ENCODE data around the gene NCOA3.

The NCOA3 gene

DNA sequence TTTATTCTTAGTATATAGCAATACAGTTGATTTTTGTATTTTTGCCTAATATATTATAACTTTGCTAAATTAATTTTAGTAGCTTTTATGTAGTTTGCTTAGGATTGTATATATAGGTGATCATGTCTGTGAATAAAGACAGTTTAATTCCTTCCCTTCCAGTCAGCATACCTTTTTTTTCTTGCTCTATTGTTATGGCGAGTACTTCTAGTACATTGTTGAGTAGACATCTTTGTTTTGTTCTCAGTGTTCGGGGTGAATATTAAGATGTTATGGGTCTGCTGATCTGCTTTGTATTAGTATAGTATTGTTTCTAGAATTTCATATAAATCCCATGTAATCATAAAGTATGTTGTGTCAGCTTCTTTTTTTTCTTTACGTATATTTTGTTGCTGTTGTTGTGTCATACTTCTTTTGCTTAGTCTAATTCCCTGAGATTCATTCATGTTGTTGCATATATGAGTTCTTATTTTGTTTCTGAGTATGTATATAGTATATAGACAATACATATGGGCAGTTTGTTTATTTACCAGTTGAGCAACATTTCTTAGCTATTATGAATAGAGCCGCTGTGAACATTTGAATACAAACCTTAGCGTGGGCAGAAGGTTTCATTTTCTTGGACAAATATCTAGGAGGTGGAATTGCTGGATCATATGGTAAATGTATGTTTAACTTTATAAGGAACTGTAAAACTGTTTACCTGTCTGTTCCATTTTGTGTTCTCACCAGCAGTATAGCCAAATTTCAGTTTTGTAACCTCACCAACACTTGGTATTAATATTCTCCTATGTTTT, 25.5 kb downstream of the NCOA3 start:
- Histone ChIP-seq H3K79me2 (ENCODE audit: insufficient read depth, low read length) (peaks cover 83% of the 10 kb centered on the region), H3K4me3 (ENCODE audit: low read depth, low read length, poor library complexity, severe bottlenecking) (no peak overlapping the region), H2AFZ (ENCODE audit: low read length) (no peak overlapping the region), H3K36me3 (ENCODE audit: insufficient read depth, low read length) (peaks cover 64% of the 10 kb centered on the region), H3K27me3 (ENCODE audit: insufficient read depth, low read length) (no peaks in the 10 kb centered on the region), H3K9me2 (ENCODE audit: low read depth, low read length) (no peaks in the 10 kb centered on the region), H3K9me3 (ENCODE audit: low read length) (no peaks in the 10 kb centered on the region), H3K9ac (ENCODE audit: low read length) (no peak overlapping the region), H3K4me2 (ENCODE audit: low read length) (no peak overlapping the region; the same call in 1 of the 2 replicates), H3F3A (ENCODE audit: insufficient read depth, low read length) (0 out of 2 replicates have a peak, but pooled peaks cover 6% of the 10 kb centered on the region), H4K20me1 (ENCODE audit: insufficient read depth, low read length) (peaks cover 6% of the 10 kb centered on the region; the same call in 1 of the 2 replicates), H3K4me1 (ENCODE audit: insufficient read depth, low read length, severe bottlenecking) (peaks cover 64% of the 10 kb centered on the region), H3K27ac (ENCODE audit: low read depth, low read length, poor library complexity, severe bottlenecking) (no peak overlapping the region)
- TF ChIP-seq, protein P1, sequence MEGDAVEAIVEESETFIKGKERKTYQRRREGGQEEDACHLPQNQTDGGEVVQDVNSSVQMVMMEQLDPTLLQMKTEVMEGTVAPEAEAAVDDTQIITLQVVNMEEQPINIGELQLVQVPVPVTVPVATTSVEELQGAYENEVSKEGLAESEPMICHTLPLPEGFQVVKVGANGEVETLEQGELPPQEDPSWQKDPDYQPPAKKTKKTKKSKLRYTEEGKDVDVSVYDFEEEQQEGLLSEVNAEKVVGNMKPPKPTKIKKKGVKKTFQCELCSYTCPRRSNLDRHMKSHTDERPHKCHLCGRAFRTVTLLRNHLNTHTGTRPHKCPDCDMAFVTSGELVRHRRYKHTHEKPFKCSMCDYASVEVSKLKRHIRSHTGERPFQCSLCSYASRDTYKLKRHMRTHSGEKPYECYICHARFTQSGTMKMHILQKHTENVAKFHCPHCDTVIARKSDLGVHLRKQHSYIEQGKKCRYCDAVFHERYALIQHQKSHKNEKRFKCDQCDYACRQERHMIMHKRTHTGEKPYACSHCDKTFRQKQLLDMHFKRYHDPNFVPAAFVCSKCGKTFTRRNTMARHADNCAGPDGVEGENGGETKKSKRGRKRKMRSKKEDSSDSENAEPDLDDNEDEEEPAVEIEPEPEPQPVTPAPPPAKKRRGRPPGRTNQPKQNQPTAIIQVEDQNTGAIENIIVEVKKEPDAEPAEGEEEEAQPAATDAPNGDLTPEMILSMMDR (IDR thresholded peaks at IDR 0.05; ENCODE audit: low read length), result no peak
- no peak for TF ChIP-seq EZH2 (IDR thresholded peaks at IDR 0.05; ENCODE audit: borderline replicate concordance, low read length)

DNA sequence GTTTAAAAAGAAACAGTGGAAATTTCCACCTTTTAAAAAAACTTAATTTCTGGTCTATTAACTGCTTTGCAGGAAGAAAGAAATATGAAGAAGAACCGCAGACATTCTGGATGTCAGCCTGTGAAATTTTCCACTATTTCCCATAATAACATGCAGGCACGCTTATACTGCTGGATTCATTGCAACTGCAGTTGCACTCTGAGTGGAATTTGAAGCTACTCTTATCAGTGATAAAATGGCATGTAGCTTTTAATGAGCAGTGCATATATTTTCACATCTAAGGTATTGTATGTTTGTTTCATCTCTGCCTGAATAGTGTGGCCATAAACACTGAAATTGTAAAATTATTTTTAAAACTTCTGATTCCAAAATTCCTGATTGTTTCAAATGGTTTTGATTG, 28.2 kb downstream of the NCOA3 start:
- no peak for TF ChIP-seq EZH2 (IDR thresholded peaks at IDR 0.05; ENCODE audit: borderline replicate concordance, low read length)
- TF ChIP-seq, protein P1 (IDR thresholded peaks at IDR 0.05; ENCODE audit: low read length), result no peak
- Histone ChIP-seq H3K9ac (ENCODE audit: low read length) (no peak overlapping the region), H3K9me2 (ENCODE audit: low read depth, low read length) (no peaks in the 10 kb centered on the region), H3F3A (ENCODE audit: insufficient read depth, low read length) (no peaks in the 10 kb centered on the region), H2AFZ (ENCODE audit: low read length) (no peak overlapping the region), H4K20me1 (ENCODE audit: insufficient read depth, low read length) (peaks cover 6% of the 10 kb centered on the region; the same call in 1 of the 2 replicates), H3K79me2 (ENCODE audit: insufficient read depth, low read length) (peaks cover 84% of the 10 kb centered on the region), H3K4me1 (ENCODE audit: insufficient read depth, low read length, severe bottlenecking) (peaks cover 71% of the 10 kb centered on the region), H3K27ac (ENCODE audit: low read depth, low read length, poor library complexity, severe bottlenecking) (peak overlapping the region; percentile 10), H3K27me3 (ENCODE audit: insufficient read depth, low read length) (no peaks in the 10 kb centered on the region), H3K4me2 (ENCODE audit: low read length) (no peak overlapping the region), H3K4me3 (ENCODE audit: low read depth, low read length, poor library complexity, severe bottlenecking) (no peak overlapping the region), H3K9me3 (ENCODE audit: low read length) (no peaks in the 10 kb centered on the region), H3K36me3 (ENCODE audit: insufficient read depth, low read length) (peaks cover 59% of the 10 kb centered on the region)

DNA sequence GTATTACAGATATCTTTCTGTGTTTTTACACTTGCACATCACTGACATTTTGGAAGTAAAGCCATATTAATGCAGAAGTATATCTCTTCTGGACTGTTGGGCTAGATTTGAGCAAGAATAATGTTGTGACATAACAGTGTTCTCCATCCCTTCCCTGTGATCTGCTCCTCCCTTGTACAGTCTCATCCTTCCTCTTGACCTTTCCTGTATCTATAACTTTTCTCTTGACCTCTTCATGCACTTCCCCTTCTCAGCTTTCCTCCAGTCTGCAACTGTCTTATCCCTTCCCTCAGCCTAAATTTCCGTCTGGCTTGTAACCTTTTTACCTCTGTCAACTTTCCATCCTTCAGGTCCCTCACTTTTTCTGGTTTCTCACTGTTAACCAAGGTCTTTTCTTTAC, 29.8 kb downstream of the NCOA3 start:
- no peak overlapping the region for H2AFZ ChIP-seq (ENCODE audit: low read length)
- H4K20me1 ChIP-seq (ENCODE audit: insufficient read depth, low read length), result peaks cover 6% of the 10 kb centered on the region; the same call in 1 of the 2 replicates
- H3K79me2 ChIP-seq (ENCODE audit: insufficient read depth, low read length), result peaks cover 100% of the 10 kb centered on the region
- H3K27ac ChIP-seq (ENCODE audit: low read depth, low read length, poor library complexity, severe bottlenecking), result peak overlapping the region; percentile 24
- peaks cover 87% of the 10 kb centered on the region for H3K4me1 ChIP-seq (ENCODE audit: insufficient read depth, low read length, severe bottlenecking)
- no peaks in the 10 kb centered on the region for H3K27me3 ChIP-seq (ENCODE audit: insufficient read depth, low read length)
- peaks cover 68% of the 10 kb centered on the region for H3K36me3 ChIP-seq (ENCODE audit: insufficient read depth, low read length)
- TF ChIP-seq EZH2 (IDR thresholded peaks at IDR 0.05; ENCODE audit: borderline replicate concordance, low read length), result no peak
- TF ChIP-seq, protein P1 (IDR thresholded peaks at IDR 0.05; ENCODE audit: low read length), result no peak
- H3K4me3 ChIP-seq (ENCODE audit: low read depth, low read length, poor library complexity, severe bottlenecking), result no peak overlapping the region
- no peaks in the 10 kb centered on the region for H3K9me2 ChIP-seq (ENCODE audit: low read depth, low read length)
- no peaks in the 10 kb centered on the region for H3K9me3 ChIP-seq (ENCODE audit: low read length)
- no peak overlapping the region for H3K4me2 ChIP-seq (ENCODE audit: low read length)
- no peaks in the 10 kb centered on the region for H3F3A ChIP-seq (ENCODE audit: insufficient read depth, low read length)
- H3K9ac ChIP-seq (ENCODE audit: low read length), result no peak overlapping the region

Measured in OCI-LY1 (cell line).